ENCODE measurements around the gene ZNF496.
"Not testable (repeated sequence)": the region's sequence is repeated elsewhere in the genome, so short reads cannot be mapped to it uniquely, and the experiment has no call there.

The ZNF496 gene

GRCh38 chr1:247359559-247359958 is 27.9 kb upstream of the ZNF496 start:
- no peak for DNase-seq (ENCODE audit: low read depth)

GRCh38 chr1:247358920-247359319 is 27.3 kb upstream of the ZNF496 start:
- no peak for DNase-seq (ENCODE audit: low read depth)

- DNase-seq (ENCODE audit: low read depth) = no peak
Observed at GRCh38 chr1:247357781-247358211, 26.1 kb upstream of the ZNF496 start.

GRCh38 chr1:247357052-247357780 is 25.5 kb upstream of the ZNF496 start:
- no peak for DNase-seq (ENCODE audit: low read depth)

- not testable (repeated sequence) for DNase-seq (ENCODE audit: low read depth)
Observed at GRCh38 chr1:247355160-247355559, 23.5 kb upstream of the ZNF496 start.

- no peak for DNase-seq (ENCODE audit: low read depth)
Observed at GRCh38 chr1:247352175-247352574, 20.5 kb upstream of the ZNF496 start.

- no peak for DNase-seq (ENCODE audit: low read depth)
Observed at GRCh38 chr1:247350587-247350986, 18.9 kb upstream of the ZNF496 start.

GRCh38 chr1:247347477-247348222 is 16.0 kb upstream of the ZNF496 start:
- DNase-seq (ENCODE audit: low read depth) = no peak

- DNase-seq (ENCODE audit: low read depth) = no peak
Observed at GRCh38 chr1:247345881-247346280, 14.2 kb upstream of the ZNF496 start.

GRCh38 chr1:247343801-247344200 is 12.1 kb upstream of the ZNF496 start:
- DNase-seq (ENCODE audit: low read depth) = no peak

- DNase-seq (ENCODE audit: low read depth) = no peak
Observed at GRCh38 chr1:247338723-247339275, 7.1 kb upstream of the ZNF496 start.

GRCh38 chr1:247337961-247338360 is 6.3 kb upstream of the ZNF496 start:
- DNase-seq (ENCODE audit: low read depth) = no peak

GRCh38 chr1:247337250-247337746 is 5.6 kb upstream of the ZNF496 start:
- no peak for DNase-seq (ENCODE audit: low read depth)

- DNase-seq (ENCODE audit: low read depth) = no peak
Observed at GRCh38 chr1:247336390-247336789, 4.7 kb upstream of the ZNF496 start.

GRCh38 chr1:247335882-247336281 is 4.2 kb upstream of the ZNF496 start:
- no peak for DNase-seq (ENCODE audit: low read depth)

- DNase-seq (ENCODE audit: low read depth) = no peak
Observed at GRCh38 chr1:247334378-247335133, 2.9 kb upstream of the ZNF496 start.

- DNase-seq (ENCODE audit: low read depth) = no peak
Observed at GRCh38 chr1:247332623-247333361, 1.1 kb upstream of the ZNF496 start.

- peak; percentile 38 for DNase-seq (ENCODE audit: low read depth)
Observed at GRCh38 chr1:247332215-247332622, 552 bp upstream of the ZNF496 start.

GRCh38 chr1:247331172-247331524 is 519 bp downstream of the ZNF496 start:
- peak; percentile 66 for DNase-seq (ENCODE audit: low read depth)

- no peak for DNase-seq (ENCODE audit: low read depth)
Observed at GRCh38 chr1:247330548-247331171, 1.0 kb downstream of the ZNF496 start.

GRCh38 chr1:247329097-247329617 is 2.5 kb downstream of the ZNF496 start:
- DNase-seq (ENCODE audit: low read depth) = no peak

Measured in activated T-cell treated with anti-CD3 and anti-CD28 coated beads for 24 hours (primary cell).